Measurements from ENCODE around the gene FST.

DNA sequence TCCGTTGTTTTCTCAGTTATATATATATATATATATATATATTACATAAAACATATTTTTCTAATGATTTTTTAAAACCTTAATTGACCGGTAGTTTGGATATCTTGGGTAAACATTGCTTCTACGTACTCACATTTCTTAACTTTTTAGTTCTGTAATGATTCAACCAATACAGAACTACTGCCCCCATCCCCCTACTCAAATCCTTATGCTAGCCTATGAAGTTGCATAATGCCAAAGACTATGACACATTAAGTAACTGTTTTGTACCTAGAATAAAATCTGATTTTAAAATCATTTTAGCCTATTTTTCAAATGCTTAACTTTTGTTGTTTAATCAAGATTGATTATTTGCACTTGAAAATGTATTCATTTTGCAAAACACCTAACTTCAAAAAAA, 4.4 kb upstream of the FST start:
- TF ChIP-seq POLR2AphosphoS5 (IDR thresholded peaks at IDR 0.05) (no peak), EZH2 (IDR thresholded peaks at IDR 0.05; ENCODE audit: borderline replicate concordance, insufficient read depth, low read length, poor library complexity, severe bottlenecking) (no peak)

All from neural cell (in vitro differentiated cells).